Measurements from ENCODE around the gene EP400.

Gene EP400

DNA sequence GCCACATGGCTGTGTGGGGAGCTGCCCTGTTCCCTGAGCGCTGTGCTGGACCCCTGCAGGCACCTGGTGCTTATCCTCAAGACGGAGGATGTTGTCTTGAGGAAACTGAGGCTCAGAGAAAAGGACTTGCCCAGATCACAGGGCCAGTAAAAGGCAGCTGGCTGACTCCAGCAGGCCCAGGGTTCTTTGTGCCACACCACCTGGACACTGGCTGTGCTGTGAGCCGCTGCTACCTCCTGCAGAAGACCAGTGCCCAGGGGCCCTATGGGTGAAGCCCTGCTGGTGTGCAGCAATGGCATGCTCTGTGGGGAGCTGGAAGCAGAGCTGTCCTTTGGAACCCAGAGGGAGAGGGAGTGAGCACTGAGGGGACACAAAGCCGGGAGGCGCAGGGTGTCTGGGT, 118.5 kb downstream of the EP400 start:
- TF ChIP-seq GATA3 (IDR thresholded peaks at IDR 0.05; ENCODE audit: low read depth, low read length) (no peak), GATA2 (IDR thresholded peaks at IDR 0.05; ENCODE audit: low read depth, low read length) (no peak)

DNA sequence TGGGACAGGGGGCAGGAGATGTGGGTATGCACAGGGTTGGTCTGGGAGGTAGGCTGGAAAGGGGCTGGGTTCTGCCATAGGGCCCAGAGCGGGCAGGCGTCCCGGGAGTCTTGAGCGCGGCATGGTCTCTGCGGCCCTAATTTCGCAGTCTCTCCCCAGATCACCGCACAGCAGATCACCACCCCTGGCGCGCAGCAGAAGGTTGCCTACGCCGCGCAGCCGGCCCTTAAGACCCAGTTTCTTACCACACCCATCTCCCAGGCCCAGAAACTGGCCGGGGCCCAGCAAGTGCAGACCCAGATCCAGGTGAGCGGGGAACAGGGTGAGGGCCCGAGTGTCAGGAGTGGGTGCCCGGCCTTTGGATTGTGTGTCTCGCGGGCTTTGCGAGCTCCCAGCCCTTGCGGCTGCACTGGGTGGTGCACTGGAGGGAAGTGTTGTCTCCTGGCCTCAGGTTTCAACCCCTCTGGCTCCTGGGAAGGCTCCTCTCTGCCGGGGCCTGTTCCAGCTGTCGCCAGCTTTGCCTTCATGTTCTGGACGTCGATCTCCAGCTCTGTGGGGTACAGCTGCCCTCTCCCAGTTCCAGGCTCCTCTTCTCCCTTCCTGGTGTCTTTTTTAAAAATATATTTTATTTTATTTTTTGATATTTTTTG, 119.7 kb downstream of the EP400 start:
- TF ChIP-seq GATA2 (IDR thresholded peaks at IDR 0.05; ENCODE audit: low read depth, low read length), result no peak
- TF ChIP-seq GATA3 (IDR thresholded peaks at IDR 0.05; ENCODE audit: low read depth, low read length), result no peak

DNA sequence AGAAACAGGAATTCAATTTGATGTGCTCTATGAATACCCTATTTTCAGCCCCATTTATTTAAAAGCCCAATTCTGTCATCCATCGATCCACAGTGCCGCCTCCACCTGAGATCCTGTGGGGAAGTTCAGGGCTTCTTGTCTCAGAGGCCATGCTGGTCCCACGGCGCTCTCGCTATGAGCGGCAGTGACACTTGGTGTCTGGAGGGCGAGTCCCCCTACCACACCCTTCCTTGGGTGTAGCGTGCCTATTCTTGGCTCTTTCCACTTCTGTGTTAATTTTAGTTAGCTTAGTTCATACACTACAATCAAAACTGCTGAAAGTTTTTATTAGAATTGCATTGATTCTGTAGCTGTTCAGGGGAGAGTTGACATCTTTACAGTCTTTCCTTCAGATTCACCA, 120.6 kb downstream of the EP400 start:
- TF ChIP-seq GATA2 (IDR thresholded peaks at IDR 0.05; ENCODE audit: low read depth, low read length) (no peak), GATA3 (IDR thresholded peaks at IDR 0.05; ENCODE audit: low read depth, low read length) (no peak)

DNA sequence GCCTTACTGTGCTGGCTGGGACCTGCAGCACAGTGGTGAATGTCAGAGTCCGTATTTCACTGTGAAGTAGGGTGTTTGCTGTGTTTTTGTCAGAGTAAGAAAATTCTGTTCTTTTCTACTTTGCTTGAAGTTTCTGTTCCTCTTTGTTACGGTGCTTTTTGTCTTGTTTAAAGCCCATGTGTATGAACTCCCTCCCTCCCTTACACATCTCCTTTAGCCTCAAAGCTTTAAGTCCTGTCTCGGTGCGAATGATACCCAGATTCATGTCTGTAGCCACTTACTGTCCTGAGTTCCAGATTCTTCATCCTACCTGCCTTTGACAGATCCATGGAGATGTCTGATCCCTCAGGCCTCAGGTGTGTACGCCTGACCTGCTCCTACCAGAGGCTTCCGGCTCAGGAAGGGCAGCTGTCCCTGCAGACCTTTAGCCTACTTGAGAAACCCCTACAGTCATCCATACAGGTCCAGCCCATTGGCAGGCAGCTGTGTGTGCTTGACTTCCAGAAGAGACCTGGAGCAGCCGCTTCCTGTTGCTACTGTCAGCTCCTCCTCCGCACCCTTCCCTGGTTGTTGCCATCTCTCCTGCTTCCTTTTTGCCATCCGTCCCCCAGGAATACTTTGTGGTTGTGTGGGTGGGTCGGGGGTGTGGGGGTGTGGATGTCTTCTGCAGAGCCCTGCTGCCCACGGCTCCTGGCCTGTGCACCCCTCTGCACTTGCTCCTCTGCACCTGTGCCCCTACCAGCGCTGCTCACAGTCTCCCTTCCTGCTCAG, 121.5 kb downstream of the EP400 start:
- TF ChIP-seq GATA2 (IDR thresholded peaks at IDR 0.05; ENCODE audit: low read depth, low read length) (no peak), GATA3 (IDR thresholded peaks at IDR 0.05; ENCODE audit: low read depth, low read length) (no peak)

GRCh38 chr12:132071830-132072384, 122.2 kb downstream of the EP400 start:
- TF ChIP-seq GATA3 (IDR thresholded peaks at IDR 0.05; ENCODE audit: low read depth, low read length) (no peak), GATA2 (IDR thresholded peaks at IDR 0.05; ENCODE audit: low read depth, low read length) (no peak)

GRCh38 chr12:132074216-132074615, 124.5 kb downstream of the EP400 start:
- TF ChIP-seq GATA2 (IDR thresholded peaks at IDR 0.05; ENCODE audit: low read depth, low read length) (no peak), GATA3 (IDR thresholded peaks at IDR 0.05; ENCODE audit: low read depth, low read length) (no peak)

DNA sequence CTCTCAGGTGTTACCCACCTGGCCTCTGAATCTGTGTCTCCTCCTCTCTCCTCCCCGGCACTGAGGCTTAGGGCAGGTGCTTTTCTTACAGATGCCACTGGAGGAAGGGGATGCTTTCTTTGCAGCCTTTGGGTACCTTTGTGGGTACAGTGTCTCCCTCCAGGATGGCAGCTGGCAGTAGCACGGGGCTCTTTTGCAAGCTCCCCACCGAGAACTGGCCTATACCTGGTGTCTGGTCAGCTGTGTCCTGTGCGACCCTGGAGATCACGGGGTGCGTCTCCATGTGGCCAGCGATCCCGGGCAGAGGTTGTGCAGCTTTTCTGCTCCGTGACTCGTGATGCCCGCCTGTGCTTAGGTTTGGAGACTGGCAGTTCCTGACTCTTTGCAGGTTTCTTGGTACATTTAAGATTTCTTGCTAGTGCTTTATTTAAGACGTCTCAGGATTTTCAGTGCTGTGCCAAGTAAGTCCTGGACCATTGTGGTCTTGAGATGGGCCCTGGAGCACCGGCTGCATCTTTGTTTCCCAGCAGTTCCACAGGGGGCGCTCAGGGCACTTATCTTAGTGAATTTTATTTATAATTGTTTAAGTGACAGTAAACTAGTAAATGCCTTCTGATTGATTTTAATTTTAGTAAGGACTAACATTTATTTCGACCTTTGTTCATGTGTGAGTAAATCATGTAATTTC, 125.4 kb downstream of the EP400 start:
- TF ChIP-seq GATA3 (IDR thresholded peaks at IDR 0.05; ENCODE audit: low read depth, low read length) (no peak), GATA2 (IDR thresholded peaks at IDR 0.05; ENCODE audit: low read depth, low read length) (no peak)

- TF ChIP-seq GATA2 (IDR thresholded peaks at IDR 0.05; ENCODE audit: low read depth, low read length) (no peak), GATA3 (IDR thresholded peaks at IDR 0.05; ENCODE audit: low read depth, low read length) (no peak)
These were observed 126.2 kb downstream of the EP400 start for GRCh38 chr12:132075714-132076553.

DNA sequence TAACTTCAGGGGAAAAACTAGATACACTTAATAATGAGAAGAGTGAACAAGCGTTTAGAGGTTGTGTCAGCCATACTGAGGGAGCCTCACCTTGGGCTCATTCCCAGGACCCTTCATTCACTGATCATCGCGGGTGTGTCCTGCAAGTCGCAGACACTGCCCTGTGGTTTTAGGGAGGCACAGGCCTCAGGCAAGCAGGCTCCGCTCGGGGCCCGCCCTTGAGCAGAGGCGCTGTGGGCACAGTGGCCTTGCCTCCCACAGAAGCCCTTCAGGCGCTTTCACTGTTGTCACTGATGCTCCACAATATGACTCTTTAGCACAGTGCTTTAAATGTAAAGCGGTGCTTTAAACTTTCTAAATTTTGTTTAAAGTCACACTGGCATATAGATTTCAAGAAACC, 127.0 kb downstream of the EP400 start:
- no peak for TF ChIP-seq GATA3 (IDR thresholded peaks at IDR 0.05; ENCODE audit: low read depth, low read length)
- no peak for TF ChIP-seq GATA2 (IDR thresholded peaks at IDR 0.05; ENCODE audit: low read depth, low read length)

GRCh38 chr12:132077322-132078100, 127.8 kb downstream of the EP400 start:
- TF ChIP-seq GATA2 (IDR thresholded peaks at IDR 0.05; ENCODE audit: low read depth, low read length) (no peak), GATA3 (IDR thresholded peaks at IDR 0.05; ENCODE audit: low read depth, low read length) (no peak)

- TF ChIP-seq GATA3 (IDR thresholded peaks at IDR 0.05; ENCODE audit: low read depth, low read length) (no peak), GATA2 (IDR thresholded peaks at IDR 0.05; ENCODE audit: low read depth, low read length) (no peak)
These were observed 128.4 kb downstream of the EP400 start for GRCh38 chr12:132078190-132078589.

DNA sequence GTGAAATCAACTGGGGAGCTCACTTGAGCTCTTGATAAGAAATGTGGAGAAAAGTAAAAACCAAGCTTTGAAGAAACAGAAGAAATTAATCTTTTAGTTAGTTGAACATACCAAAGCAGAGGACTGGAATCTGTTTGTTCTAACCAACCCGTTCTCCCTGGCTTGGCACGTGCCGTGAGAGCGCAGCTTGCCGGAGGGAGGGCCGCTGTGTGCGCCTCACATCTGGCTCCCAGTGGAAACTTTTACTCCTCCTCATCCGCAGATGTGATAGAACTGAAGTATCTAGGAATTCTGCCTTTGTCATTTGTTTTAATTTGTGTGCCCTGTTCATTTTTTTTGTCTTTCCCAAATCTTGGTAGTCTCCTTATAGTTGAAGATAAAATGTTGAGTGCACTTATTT, 129.5 kb downstream of the EP400 start:
- TF ChIP-seq GATA3 (IDR thresholded peaks at IDR 0.05; ENCODE audit: low read depth, low read length) (no peak), GATA2 (IDR thresholded peaks at IDR 0.05; ENCODE audit: low read depth, low read length) (no peak)

DNA sequence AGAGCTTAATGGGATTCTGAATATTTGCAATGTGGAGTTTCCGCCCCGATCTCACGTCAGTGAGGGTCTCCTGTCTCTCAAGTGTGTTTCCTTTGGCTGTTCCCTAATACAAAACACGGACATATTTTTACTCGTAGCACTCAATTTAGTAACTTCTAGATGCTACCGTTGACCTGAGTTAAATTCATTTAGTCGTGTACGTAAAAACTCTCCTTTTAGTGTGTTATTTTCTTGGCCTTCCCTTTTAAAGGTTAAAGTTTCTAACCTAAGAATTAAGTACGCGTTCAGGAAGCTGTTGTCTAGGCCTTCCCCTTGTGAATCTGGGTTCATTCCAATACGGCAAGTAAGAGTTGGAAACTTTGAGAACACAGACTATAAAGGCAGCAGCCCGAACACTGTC, 130.0 kb downstream of the EP400 start:
- TF ChIP-seq GATA3 (IDR thresholded peaks at IDR 0.05; ENCODE audit: low read depth, low read length) (no peak), GATA2 (IDR thresholded peaks at IDR 0.05; ENCODE audit: low read depth, low read length) (no peak)

All from SH-SY5Y (cell line).